Tibial nerve (tissue), 4 donors: ENCODE measurements around the gene ACAD9. TPM values are rescaled to one million over a fixed set of nuclear protein-coding genes. Genes with fewer than 3 reads are reported as not detected.

Experiments
- DNase-seq, 2 donors: peaks; one replicate each; pipeline ENCODE4 v3.0.0-alpha.2; 2019; ENCODE audit warnings: low spot score in 2 of 2
- H3K27ac ChIP-seq, 4 donors: fragments of 200-600 bp; sonication (generic) in 3 of 4; one replicate each; pipeline ENCODE4 v1.5.1; 2017 to 2019; ENCODE audit warnings: mild to moderate bottlenecking in 1 of 4
- H3K27me3 ChIP-seq, 2 donors: fragments of 200-600 bp; sonication (generic) in 1 of 2; one replicate each; pipeline versions ENCODE4 v1.5.1 to v1.6.0; 2017 to 2019
- H3K36me3 ChIP-seq, 3 donors: fragments of 200-600 bp; sonication (generic); one replicate each; pipeline ENCODE4 v1.5.1; 2018 to 2019
- H3K4me1 ChIP-seq, 4 donors: fragments of 200-600 bp; sonication (generic) in 3 of 4; one replicate each; pipeline ENCODE4 v1.5.1; 2017 to 2019
- H3K4me3 ChIP-seq, 4 donors: fragments of 200-600 bp; sonication (generic) in 3 of 4; one replicate each; pipeline ENCODE4 v1.5.1; 2017 to 2019; ENCODE audit warnings: mild to moderate bottlenecking in 1 of 4, moderate library complexity in 1 of 4
- H3K9me3 ChIP-seq, 4 donors: fragments of 200-600 bp; sonication (generic) in 3 of 4; one replicate each; pipeline ENCODE4 v1.5.1; 2017 to 2019
- CTCF ChIP-seq, 5 experiments: fragments of 200-600 bp in 3 of 5; fragments of 450-650 bp in 2 of 5; sonication (generic) in 3 of 5; IDR thresholded peaks; one replicate each; pipeline ENCODE4 v1.5.1; 2016 to 2019; ENCODE audit warnings: antibody characterized with exemption in 5 of 5, mild to moderate bottlenecking in 3 of 5, moderate library complexity in 2 of 5
- EP300 ChIP-seq, 2 donors: sonication (generic); formaldehyde crosslinking; IDR thresholded peaks; one replicate each; pipeline ENCODE4 v1.6.1; 2017; ENCODE audit warnings: antibody characterized with exemption in 2 of 2, mild to moderate bottlenecking in 1 of 2
- POLR2A ChIP-seq, 2 donors: fragments of 450-650 bp; IDR thresholded peaks; one replicate each; pipeline ENCODE4 v1.6.1; 2017; ENCODE audit warnings: antibody characterized with exemption in 2 of 2, mild to moderate bottlenecking in 2 of 2, moderate library complexity in 2 of 2
- whole genome bisulfite sequencing, 2 donors: methylation state at CpG; one replicate each; pipeline ENCODE4 v1.1.5; 2018; 5-methylcytosine and 5-hydroxymethylcytosine counted together
- total RNA-seq, 4 donors: library from RNA; depleted of rRNA; stranded (reverse); fragments of >200 nt; gene quantifications; one replicate each; pipeline ENCODE4 v1.1.0, GENCODE V29; 2016

ACAD9 gene
- total RNA-seq, 4 donors from 2014 or later: 49.6 to 81.9 (median 63.7) TPM

- Histone ChIP-seq H3K4me1 (peaks cover 0 to 17% (median 6%) of the 10 kb centered on the region in 4 donors), H3K36me3 (peaks cover 0 to 4% (median 0%) of the 10 kb centered on the region in 3 donors), H3K9me3 (peaks cover 0 to 8% (median 0%) of the 10 kb centered on the region in 4 donors), H3K27me3 (no peaks in the 10 kb centered on the region), H3K27ac (no peak overlapping the region), H3K4me3 (no peak overlapping the region)
- WGBS, 2 donors: 91 to 92% methylated on average over 13 of the region's 13 CpGs
- no peak for TF ChIP-seq CTCF (IDR thresholded peaks at IDR 0.05)
- TF ChIP-seq POLR2A (IDR thresholded peaks at IDR 0.05): no peak
- TF ChIP-seq EP300 (IDR thresholded peaks at IDR 0.05): no peak
- no peak for DNase-seq
Measured at GRCh38 chr3:128848936-128849335, 30.5 kb upstream of the ACAD9 start.

GRCh38 chr3:128849911-128850455, 29.4 kb upstream of the ACAD9 start:
- 52 to 56% methylated on average over 10 to 11 of the region's 11 CpGs for WGBS, 2 donors
- no peaks in the 10 kb centered on the region for H3K27me3 ChIP-seq
- no peak for TF ChIP-seq EP300 (IDR thresholded peaks at IDR 0.05)
- TF ChIP-seq POLR2A (IDR thresholded peaks at IDR 0.05): no peak
- no peak for TF ChIP-seq CTCF (IDR thresholded peaks at IDR 0.05)

GRCh38 chr3:128850544-128850943, 28.9 kb upstream of the ACAD9 start:
- peaks cover 0 to 19% (median 0%) of the 10 kb centered on the region in 4 donors for H3K9me3 ChIP-seq
- H3K4me1 ChIP-seq: peaks cover 0 to 12% (median 1%) of the 10 kb centered on the region in 4 donors
- H3K27me3 ChIP-seq: no peaks in the 10 kb centered on the region
- no peak overlapping the region for H3K4me3 ChIP-seq
- 90 to 95% methylated on average over 9 of the region's 9 CpGs for WGBS, 2 donors
- H3K27ac ChIP-seq: no peak overlapping the region
- DNase-seq: no peak
- peaks cover 0 to 6% (median 0%) of the 10 kb centered on the region in 3 donors for H3K36me3 ChIP-seq
- TF ChIP-seq CTCF (IDR thresholded peaks at IDR 0.05) (no peak), EP300 (IDR thresholded peaks at IDR 0.05) (no peak), POLR2A (IDR thresholded peaks at IDR 0.05) (no peak)

More at GRCh38 chr3:128849911-128850455, 29.4 kb upstream of the ACAD9 start:
- peaks cover 0 to 18% (median 0%) of the 10 kb centered on the region in 4 donors for H3K9me3 ChIP-seq
- H3K27ac ChIP-seq: no peak overlapping the region
- peaks cover 0 to 6% (median 0%) of the 10 kb centered on the region in 3 donors for H3K36me3 ChIP-seq
- DNase-seq: no peak
- peaks cover 0 to 17% (median 6%) of the 10 kb centered on the region in 4 donors for H3K4me1 ChIP-seq
- no peak overlapping the region for H3K4me3 ChIP-seq

- no peak overlapping the region for H3K4me3 ChIP-seq
- H3K27me3 ChIP-seq: no peaks in the 10 kb centered on the region
- DNase-seq: no peak
- WGBS, 2 donors: 54 to 69% methylated on average over 3 to 4 of the region's 4 CpGs
- H3K9me3 ChIP-seq: peaks cover 0 to 19% (median 0%) of the 10 kb centered on the region in 4 donors
- peaks cover 0 to 1% (median 0%) of the 10 kb centered on the region in 4 donors for H3K4me1 ChIP-seq
- H3K36me3 ChIP-seq: peaks cover 0 to 6% (median 0%) of the 10 kb centered on the region in 3 donors
- no peak overlapping the region for H3K27ac ChIP-seq
- TF ChIP-seq EP300 (IDR thresholded peaks at IDR 0.05) (no peak), POLR2A (IDR thresholded peaks at IDR 0.05) (no peak), CTCF (IDR thresholded peaks at IDR 0.05) (no peak)
Measured at GRCh38 chr3:128851601-128852000, 27.8 kb upstream of the ACAD9 start.

- WGBS, 2 donors: 89 to 100% methylated on average over 3 to 5 of the region's 5 CpGs
- Histone ChIP-seq H3K4me3 (no peak overlapping the region), H3K9me3 (peaks cover 0 to 37% (median 4%) of the 10 kb centered on the region in 4 donors), H3K27me3 (no peaks in the 10 kb centered on the region), H3K27ac (no peak overlapping the region), H3K4me1 (no peaks in the 10 kb centered on the region), H3K36me3 (peaks cover 0 to 7% (median 0%) of the 10 kb centered on the region in 3 donors)
- no peak for DNase-seq
- TF ChIP-seq CTCF (IDR thresholded peaks at IDR 0.05) (no peak), EP300 (IDR thresholded peaks at IDR 0.05) (no peak), POLR2A (IDR thresholded peaks at IDR 0.05) (no peak)
Measured at GRCh38 chr3:128853826-128854225, 25.6 kb upstream of the ACAD9 start.
